Esophagus muscularis mucosa (tissue), 4 donors: Measurements from ENCODE around the gene ACVR1. TPM values are rescaled to one million over a fixed set of nuclear protein-coding genes. Genes with fewer than 3 reads are reported as not detected.

Experiments
- DNase-seq: peaks from one replicate; pipeline ENCODE4 v3.0.0-alpha.2; 2017; ENCODE audit errors: extremely low spot score
- H3K27ac ChIP-seq, 4 donors: fragments of 200-600 bp; sonication (generic); replicated peaks in 1 of 4; 1 replicate in 3 of 4; 2 replicates in 1 of 4; pipeline ENCODE4 v1.5.1; 2016 to 2019; ENCODE audit warnings: mild to moderate bottlenecking in 1 of 4
- H3K27me3 ChIP-seq, 4 donors: fragments of 200-600 bp; sonication (generic); one replicate each; pipeline versions ENCODE4 v1.5.1 to v1.6.0; 2016 to 2019
- H3K36me3 ChIP-seq, 4 donors: fragments of 200-600 bp; sonication (generic); one replicate each; pipeline ENCODE4 v1.5.1; 2016 to 2019
- H3K4me1 ChIP-seq, 4 donors: fragments of 200-600 bp; sonication (generic); one replicate each; pipeline ENCODE4 v1.5.1; 2016 to 2019
- H3K4me3 ChIP-seq, 4 donors: fragments of 200-600 bp; sonication (generic); 1 replicate in 2 of 4; 2 replicates in 2 of 4; pipeline ENCODE4 v1.5.1; 2016 to 2019; ENCODE audit warnings: mild to moderate bottlenecking in 4 of 4, moderate library complexity in 1 of 4
- H3K9me3 ChIP-seq, 4 donors: fragments of 200-600 bp; sonication (generic); 1 replicate in 3 of 4; 2 replicates in 1 of 4; pipeline ENCODE4 v1.5.1; 2016 to 2019
- EP300 ChIP-seq: sonication (generic); formaldehyde crosslinking; IDR thresholded peaks from one replicate; pipeline ENCODE4 v1.6.1; 2017; ENCODE audit warnings: antibody characterized with exemption
- POLR2A ChIP-seq: fragments of 450-650 bp; IDR thresholded peaks from one replicate; pipeline ENCODE4 v1.6.1; 2017; ENCODE audit warnings: antibody characterized with exemption, moderate library complexity, mild to moderate bottlenecking, low read depth
- POLR2AphosphoS5 ChIP-seq, 2 donors: sonication (generic); formaldehyde crosslinking; IDR thresholded peaks; one replicate each; pipeline ENCODE4 v1.6.1; 2017; ENCODE audit warnings: antibody characterized with exemption in 2 of 2
- WGBS: methylation state at CpG from one replicate; pipeline ENCODE4 v1.1.5; 2018; 5-methylcytosine and 5-hydroxymethylcytosine counted together
- intact Hi-C: fragments of 100-400 bp; cut with DNase I; formaldehyde crosslinking; loops from one replicate; pipeline ENCODE4 v1.15.1; 2023
- total RNA-seq, 4 donors: library from RNA; depleted of rRNA; stranded (reverse); fragments of >200 nt; gene quantifications; one replicate each; pipeline versions ENCODE4 v1.1.0 to v1.2.1, GENCODE V29; 2016
- TF ChIP-seq, protein P1 (sequence below), 3 experiments: fragments of 200-600 bp in 2 of 3; fragments of 450-650 bp in 1 of 3; sonication (generic) in 2 of 3; IDR thresholded peaks; one replicate each; pipeline ENCODE4 v1.5.1; 2017 to 2019; ENCODE audit warnings: antibody characterized with exemption in 3 of 3, mild to moderate bottlenecking in 2 of 3, moderate library complexity in 1 of 3

The ACVR1 gene
- total RNA-seq, 4 donors from 2014 or later = 25.2 to 39.1 (median 32.3) TPM

DNA sequence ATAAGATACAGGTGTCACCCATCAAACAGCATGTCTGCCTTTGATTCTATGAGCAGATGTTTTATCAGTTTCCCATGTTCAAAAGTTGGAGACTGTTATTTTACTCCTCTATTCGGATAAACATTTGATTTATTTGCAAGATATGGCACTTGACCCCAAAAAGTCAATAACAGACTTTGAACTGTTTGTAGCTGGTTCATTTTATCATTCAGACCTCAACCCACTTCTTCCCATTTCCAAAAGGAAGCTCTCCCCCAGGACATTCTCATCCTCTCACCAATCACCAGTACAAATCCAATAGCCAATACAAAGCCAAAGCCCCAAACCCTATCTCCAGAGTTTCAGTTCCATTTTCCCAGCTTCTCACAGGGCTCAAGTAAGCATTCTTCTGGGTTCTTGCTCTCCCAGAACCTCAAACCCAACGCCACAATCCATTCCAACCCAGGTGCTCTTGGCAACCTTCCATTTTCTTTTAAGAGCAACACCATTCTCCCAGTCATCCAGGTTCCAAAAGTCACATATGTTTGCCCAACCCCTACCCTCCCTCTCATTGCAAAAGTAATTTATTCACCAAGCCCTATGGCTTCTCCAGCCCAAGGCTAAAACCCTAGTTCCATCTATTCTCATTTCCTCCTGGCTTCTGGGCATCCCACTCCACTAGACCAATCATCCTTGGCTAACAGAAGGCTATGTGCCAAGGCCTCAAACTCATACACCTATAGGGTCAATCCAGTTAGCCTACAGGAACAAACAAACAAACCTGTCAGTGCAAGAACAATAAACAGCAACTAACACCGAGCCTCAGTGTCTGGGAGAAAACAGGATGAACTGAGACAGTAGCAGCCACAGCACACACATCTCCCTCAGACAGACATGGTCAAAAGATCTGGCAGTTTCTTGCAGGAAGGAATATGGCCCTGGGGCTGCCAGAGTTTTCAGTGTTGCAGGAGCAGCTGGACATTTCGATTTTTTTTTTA lies 9.2 kb downstream of the ACVR1 start:
- Histone ChIP-seq H3K4me3 (no peak overlapping the region), H3K36me3 (no peaks in the 10 kb centered on the region), H3K27me3 (no peaks in the 10 kb centered on the region), H3K9me3 (no peaks in the 10 kb centered on the region), H3K4me1 (peaks cover 19 to 74% (median 57%) of the 10 kb centered on the region in 4 donors), H3K27ac (peak overlapping the region in 1 of 4 donors; percentile 31)
- TF ChIP-seq, protein P1, sequence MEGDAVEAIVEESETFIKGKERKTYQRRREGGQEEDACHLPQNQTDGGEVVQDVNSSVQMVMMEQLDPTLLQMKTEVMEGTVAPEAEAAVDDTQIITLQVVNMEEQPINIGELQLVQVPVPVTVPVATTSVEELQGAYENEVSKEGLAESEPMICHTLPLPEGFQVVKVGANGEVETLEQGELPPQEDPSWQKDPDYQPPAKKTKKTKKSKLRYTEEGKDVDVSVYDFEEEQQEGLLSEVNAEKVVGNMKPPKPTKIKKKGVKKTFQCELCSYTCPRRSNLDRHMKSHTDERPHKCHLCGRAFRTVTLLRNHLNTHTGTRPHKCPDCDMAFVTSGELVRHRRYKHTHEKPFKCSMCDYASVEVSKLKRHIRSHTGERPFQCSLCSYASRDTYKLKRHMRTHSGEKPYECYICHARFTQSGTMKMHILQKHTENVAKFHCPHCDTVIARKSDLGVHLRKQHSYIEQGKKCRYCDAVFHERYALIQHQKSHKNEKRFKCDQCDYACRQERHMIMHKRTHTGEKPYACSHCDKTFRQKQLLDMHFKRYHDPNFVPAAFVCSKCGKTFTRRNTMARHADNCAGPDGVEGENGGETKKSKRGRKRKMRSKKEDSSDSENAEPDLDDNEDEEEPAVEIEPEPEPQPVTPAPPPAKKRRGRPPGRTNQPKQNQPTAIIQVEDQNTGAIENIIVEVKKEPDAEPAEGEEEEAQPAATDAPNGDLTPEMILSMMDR (IDR thresholded peaks at IDR 0.05) = no peak
- TF ChIP-seq POLR2AphosphoS5 (IDR thresholded peaks at IDR 0.05) = no peak
- no peak for TF ChIP-seq EP300
- TF ChIP-seq POLR2A = no peak
- no peak for DNase-seq
- 83% methylated on average over 4 of the region's 4 CpGs for WGBS
- intact Hi-C loops = no loop called here

DNA sequence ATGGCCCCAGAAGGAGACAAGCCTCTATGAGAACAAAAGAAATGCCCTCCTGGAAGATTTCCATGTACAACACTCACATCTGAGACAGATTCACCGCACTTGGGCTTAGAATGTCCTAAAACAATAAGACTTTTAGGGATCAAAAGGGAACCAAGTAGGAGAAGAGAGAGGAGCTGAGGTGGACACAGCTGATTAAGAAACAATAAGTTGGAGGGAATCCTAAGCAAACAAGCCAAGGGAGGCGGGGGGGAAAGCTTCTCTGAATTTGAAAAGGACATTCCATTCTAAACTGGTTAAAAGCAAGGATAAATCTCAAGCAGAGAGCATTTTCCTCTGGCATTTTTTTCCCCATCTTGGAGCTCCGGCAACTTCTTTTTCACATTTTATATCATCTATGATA lies 9.9 kb downstream of the ACVR1 start:
- H3K4me1 ChIP-seq = peaks cover 19 to 67% (median 51%) of the 10 kb centered on the region in 4 donors
- no peaks in the 10 kb centered on the region for H3K27me3 ChIP-seq
- no peaks in the 10 kb centered on the region for H3K9me3 ChIP-seq
- TF ChIP-seq, protein P1 (IDR thresholded peaks at IDR 0.05) = no peak
- TF ChIP-seq POLR2A = no peak
- TF ChIP-seq EP300 = no peak
- no peak for TF ChIP-seq POLR2AphosphoS5 (IDR thresholded peaks at IDR 0.05)
- H3K27ac ChIP-seq = peak overlapping the region in 1 of 4 donors; percentile 31
- no peak for DNase-seq
- intact Hi-C loops = no loop called here
- H3K4me3 ChIP-seq = no peak overlapping the region
- WGBS = 53% methylated on average over 3 of the region's 3 CpGs
- no peaks in the 10 kb centered on the region for H3K36me3 ChIP-seq

DNA sequence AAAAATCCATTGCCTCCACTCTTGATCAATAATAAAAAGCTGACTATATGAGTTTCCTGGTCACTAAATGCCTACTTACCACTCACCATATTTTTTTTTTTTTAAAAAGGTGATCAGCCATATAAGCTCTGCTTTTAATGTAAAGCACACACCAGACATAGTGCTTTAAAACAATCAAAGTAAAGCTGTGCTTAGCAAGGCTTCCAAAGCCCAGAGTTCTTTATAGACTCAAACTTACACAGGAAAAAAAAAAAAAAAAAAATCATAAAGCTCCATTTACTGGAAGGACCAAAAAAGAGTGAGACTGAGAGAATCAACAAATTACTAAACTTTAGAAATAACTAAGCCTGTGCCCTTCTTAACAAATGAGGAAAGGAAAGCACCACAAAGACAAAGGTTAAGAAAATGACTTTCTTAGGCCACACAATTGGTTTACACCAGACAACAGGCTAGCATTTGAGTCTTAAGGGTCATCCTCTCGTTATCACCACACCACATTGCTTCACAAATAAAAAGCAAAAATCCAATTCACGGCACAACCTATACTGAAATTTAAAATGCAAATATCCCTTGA lies 11.2 kb downstream of the ACVR1 start:
- TF ChIP-seq POLR2AphosphoS5 (IDR thresholded peaks at IDR 0.05) = no peak
- no peak for TF ChIP-seq POLR2A
- TF ChIP-seq, protein P1 (IDR thresholded peaks at IDR 0.05) = no peak
- no peak for TF ChIP-seq EP300
- intact Hi-C loops = no loop called here
- H3K36me3 ChIP-seq = no peaks in the 10 kb centered on the region
- H3K9me3 ChIP-seq = no peaks in the 10 kb centered on the region
- peaks cover 19 to 64% (median 46%) of the 10 kb centered on the region in 4 donors for H3K4me1 ChIP-seq
- WGBS = 90% methylated on average over 2 of the region's 2 CpGs
- DNase-seq = no peak
- no peak overlapping the region for H3K27ac ChIP-seq
- no peaks in the 10 kb centered on the region for H3K27me3 ChIP-seq
- no peak overlapping the region for H3K4me3 ChIP-seq

DNA sequence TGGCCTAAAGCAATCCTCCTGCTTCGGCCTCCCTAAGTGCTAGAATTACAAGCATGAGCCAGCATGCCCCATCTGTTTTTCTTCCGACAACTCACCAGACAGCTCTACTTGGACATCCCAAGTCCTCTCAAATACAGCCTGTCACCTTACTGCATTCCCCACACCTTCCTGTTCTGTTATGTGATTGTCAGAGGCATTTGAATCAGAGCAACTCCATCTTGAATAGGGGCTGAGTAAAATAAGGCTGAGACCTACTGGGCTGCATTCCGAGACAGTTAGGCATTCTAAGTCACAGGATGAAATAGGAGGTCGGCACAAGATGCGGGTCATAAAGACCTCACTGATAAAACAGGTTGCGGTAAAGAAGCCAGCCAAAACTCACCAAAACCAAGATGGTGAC lies 17.3 kb downstream of the ACVR1 start:
- intact Hi-C loops = no loop called here
- DNase-seq = no peak
- H3K4me1 ChIP-seq = peaks cover 0 to 10% (median 3%) of the 10 kb centered on the region in 4 donors
- H3K4me3 ChIP-seq = no peak overlapping the region
- no peak overlapping the region for H3K27ac ChIP-seq
- no peaks in the 10 kb centered on the region for H3K27me3 ChIP-seq
- no peak for TF ChIP-seq POLR2AphosphoS5 (IDR thresholded peaks at IDR 0.05)
- no peak for TF ChIP-seq POLR2A
- TF ChIP-seq, protein P1 (IDR thresholded peaks at IDR 0.05) = no peak
- no peak for TF ChIP-seq EP300
- peaks cover 0 to 18% (median 2%) of the 10 kb centered on the region in 4 donors for H3K36me3 ChIP-seq
- WGBS = 81% methylated on average over 6 of the region's 6 CpGs
- no peaks in the 10 kb centered on the region for H3K9me3 ChIP-seq
